HepG2 (cell line): ENCODE measurements around the gene TUBA4B. TPM values are rescaled to one million over a fixed set of nuclear protein-coding genes. Genes with fewer than 3 reads are reported as not detected.
A peak's percentile ranks its signal among the peaks of the same experiment; 100 is the strongest.

ENCODE experiments used
- CERS6 ChIP-seq: sonication (generic); formaldehyde crosslinking; IDR thresholded peaks from 2 replicates; pipeline ENCODE4 v1.5.0; 2020; ENCODE audit warnings: missing genetic modification reagents
- ELK4 ChIP-seq: sonication (generic); formaldehyde crosslinking; IDR thresholded peaks from 2 replicates; pipeline ENCODE4 v1.9.0; 2021; ENCODE audit warnings: missing genetic modification reagents, borderline replicate concordance
- ETV5 ChIP-seq: IDR thresholded peaks from 2 replicates; pipeline ENCODE4 v1.6.1; 2018; ENCODE audit warnings: missing biosample characterization, missing genetic modification reagents, inconsistent platforms, borderline replicate concordance
- GTF3A ChIP-seq: sonication (generic); formaldehyde crosslinking; conservative IDR thresholded peaks from 2 replicates; pipeline ENCODE4 v1.4.0; 2020; ENCODE audit warnings: mild to moderate bottlenecking, missing genetic modification reagents
- IRX3 ChIP-seq: sonication (generic); formaldehyde crosslinking; IDR thresholded peaks from 2 replicates; pipeline ENCODE4 v1.8.1; 2023; ENCODE audit warnings: mild to moderate bottlenecking, low read depth, missing genetic modification reagents, borderline replicate concordance
- MED1 ChIP-seq: sonication (generic); formaldehyde crosslinking; IDR thresholded peaks from 2 replicates; pipeline ENCODE4 v1.4.0; 2020; ENCODE audit warnings: missing genetic modification reagents
- MED8 ChIP-seq: sonication (generic); formaldehyde crosslinking; IDR thresholded peaks from 2 replicates; pipeline ENCODE4 v1.8.1; 2023; ENCODE audit warnings: mild to moderate bottlenecking, missing genetic modification reagents; ENCODE audit not compliant: insufficient replicate concordance
- PATZ1 ChIP-seq: sonication (generic); formaldehyde crosslinking; IDR thresholded peaks from 2 replicates; pipeline ENCODE4 v1.4.0; 2020; ENCODE audit warnings: missing genetic modification reagents
- ZBTB40 ChIP-seq, 2 experiments: fragments of 450-650 bp in 1 of 2; sonication (generic) in 1 of 2; formaldehyde crosslinking in 1 of 2; IDR thresholded peaks; 2 replicates each; pipeline versions ENCODE4 v1.6.1 to v1.8.0; 2016 to 2022; ENCODE audit warnings: antibody characterized with exemption in 1 of 2, mild to moderate bottlenecking in 1 of 2, missing genetic modification reagents in 1 of 2
- ZKSCAN5 ChIP-seq: sonication (generic); formaldehyde crosslinking; IDR thresholded peaks from 2 replicates; pipeline ENCODE4 v1.5.1; 2020; ENCODE audit warnings: mild to moderate bottlenecking, missing genetic modification reagents
- ZNF414 ChIP-seq: sonication (generic); formaldehyde crosslinking; IDR thresholded peaks from 2 replicates; pipeline ENCODE4 v1.5.0; 2020; ENCODE audit warnings: missing genetic modification reagents
- ZSCAN31 ChIP-seq: sonication (generic); formaldehyde crosslinking; IDR thresholded peaks from 2 replicates; pipeline ENCODE4 v1.5.0; 2020; ENCODE audit warnings: low read depth, mild to moderate bottlenecking, missing genetic modification reagents
- polyA plus RNA-seq, 8 experiments: library from polyadenylated mRNA; depleted of rRNA in 3 of 8; stranded (reverse) in 7 of 8; unstranded in 1 of 8; fragments of >200 nt; fragmentation: Illumina TruSeq in 4 of 8; extraction: Trizol in 4 of 8; gene quantifications; 2 replicates each; pipeline versions ENCODE4 v1.2.1 to v1.2.3, GENCODE V29; 2011 to 2016; ENCODE audit warnings: low read depth in 4 of 8, missing spikeins in 1 of 8, mixed read lengths in 1 of 8; ENCODE audit not compliant: insufficient read depth in 1 of 8
- total RNA-seq, 5 experiments: library from RNA; depleted of rRNA; stranded (reverse); fragments of >200 nt; fragmentation: Illumina TruSeq; extraction: Trizol; gene quantifications; 2 replicates each; pipeline ENCODE4 v1.2.3, GENCODE V29; 2016; ENCODE audit warnings: low read depth in 1 of 5

TUBA4B gene
- total and polyA plus RNA-seq, 2 of the 13 experiments (the other 11 are each of a cell fraction or from before 2014, with no cell fraction given), result 0.18 to 0.22 TPM

GRCh38 chr2:219207884-219208740, 44.9 kb upstream of the TUBA4B start (continued):
- TF ChIP-seq ELK4, result no peak
- no peak for TF ChIP-seq MED8 (CRISPR knock-in tag)
- TF ChIP-seq GTF3A (CRISPR knock-in tag), result no peak
- TF ChIP-seq ZSCAN31, result 0 out of 2 replicates have a peak, but pooled peaks have one; percentile 22
- no peak for TF ChIP-seq CERS6 (CRISPR knock-in tag)
- TF ChIP-seq ZKSCAN5, result no peak
- no peak for TF ChIP-seq ZBTB40 (IDR thresholded peaks at IDR 0.05)
- 0 out of 2 replicates have a peak, but pooled peaks have one; percentile 62 for TF ChIP-seq ZBTB40 (CRISPR knock-in tag; IDR thresholded peaks at IDR 0.05)
- peak; percentile 82 for TF ChIP-seq MED1 (CRISPR knock-in tag)
- TF ChIP-seq ETV5, result peak; percentile 18; the same call in 1 of the 2 replicates
- 0 out of 2 replicates have a peak, but pooled peaks have one; percentile 11 for TF ChIP-seq IRX3 (CRISPR knock-in tag)
- peak; percentile 75 for TF ChIP-seq PATZ1
- TF ChIP-seq ZNF414 (CRISPR knock-in tag), result peak; percentile 51; the same call in 1 of the 2 replicates
